Upper lobe of left lung (tissue), 6 donors: ENCODE measurements around the gene KNCN. TPM values are rescaled to one million over a fixed set of nuclear protein-coding genes. Genes with fewer than 3 reads are reported as not detected.

Experiments
- ATAC-seq, 2 donors: fragments of 200-7000 bp; cut with Tn5 transposase; one replicate each; pipeline ENCODE4 v1.9.1; 2022; ENCODE audit warnings: mild to moderate bottlenecking in 2 of 2, moderate library complexity in 2 of 2; ENCODE audit not compliant: low FRiP score in 2 of 2
- DNase-seq, 2 donors: peaks; one replicate each; pipeline ENCODE4 v3.0.0-alpha.2; 2019 to 2020
- H3K27ac ChIP-seq, 4 donors: fragments of 200-600 bp; sonication (generic); one replicate each; pipeline ENCODE4 v1.5.1; 2016 to 2019
- H3K27me3 ChIP-seq, 4 donors: fragments of 200-600 bp; sonication (generic); one replicate each; pipeline ENCODE4 v1.5.1; 2017 to 2019
- H3K36me3 ChIP-seq, 4 donors: fragments of 200-600 bp; sonication (generic); one replicate each; pipeline ENCODE4 v1.5.1; 2016 to 2019
- H3K4me1 ChIP-seq, 4 donors: fragments of 200-600 bp; sonication (generic); one replicate each; pipeline ENCODE4 v1.5.1; 2018 to 2019
- H3K4me3 ChIP-seq, 4 donors: fragments of 200-600 bp; sonication (generic); one replicate each; pipeline ENCODE4 v1.5.1; 2017 to 2019; ENCODE audit warnings: mild to moderate bottlenecking in 2 of 4, moderate library complexity in 1 of 4
- H3K9me3 ChIP-seq, 4 donors: fragments of 200-600 bp; sonication (generic); one replicate each; pipeline ENCODE4 v1.5.1; 2018 to 2019
- EP300 ChIP-seq, 4 donors: sonication (generic); formaldehyde crosslinking; IDR thresholded peaks; one replicate each; pipeline ENCODE4 v1.5.1; 2017; ENCODE audit warnings: antibody characterized with exemption in 4 of 4, control low read depth in 2 of 4
- POLR2A ChIP-seq, 4 donors: fragments of 450-650 bp; IDR thresholded peaks; one replicate each; pipeline ENCODE4 v1.5.1; 2016 to 2017; ENCODE audit warnings: antibody characterized with exemption in 4 of 4, mild to moderate bottlenecking in 2 of 4
- POLR2AphosphoS5 ChIP-seq, 2 donors: sonication (generic); formaldehyde crosslinking; IDR thresholded peaks; one replicate each; pipeline ENCODE4 v1.5.1; 2017; ENCODE audit warnings: antibody characterized with exemption in 2 of 2
- WGBS, 2 donors: methylation state at CpG; one replicate each; pipeline ENCODE4 v1.1.5; 2017 to 2018; 5-methylcytosine and 5-hydroxymethylcytosine counted together
- total RNA-seq, 6 donors: library from RNA; depleted of rRNA in 4 of 6; stranded (reverse); fragments of >200 nt in 4 of 6; gene quantifications; one replicate each; pipeline versions ENCODE4 v1.1.0 to v1.2.1, GENCODE V29; 2016 to 2021
- TF ChIP-seq, protein P1 (sequence below), 6 experiments: fragments of 450-650 bp in 4 of 6; fragments of 200-600 bp in 2 of 6; sonication (generic) in 2 of 6; IDR thresholded peaks; one replicate each; pipeline ENCODE4 v1.5.1; 2016 to 2019; ENCODE audit warnings: antibody characterized with exemption in 6 of 6
- donor health status: DM: no; HTN: no; CAD: no; lungs with moderate emphysema.
- donor health status: DM: no; HTN: yes; CAD: no; lungs with severe emphysema.

The KNCN gene
- total RNA-seq, 6 donors from 2014 or later, result not detected

DNA sequence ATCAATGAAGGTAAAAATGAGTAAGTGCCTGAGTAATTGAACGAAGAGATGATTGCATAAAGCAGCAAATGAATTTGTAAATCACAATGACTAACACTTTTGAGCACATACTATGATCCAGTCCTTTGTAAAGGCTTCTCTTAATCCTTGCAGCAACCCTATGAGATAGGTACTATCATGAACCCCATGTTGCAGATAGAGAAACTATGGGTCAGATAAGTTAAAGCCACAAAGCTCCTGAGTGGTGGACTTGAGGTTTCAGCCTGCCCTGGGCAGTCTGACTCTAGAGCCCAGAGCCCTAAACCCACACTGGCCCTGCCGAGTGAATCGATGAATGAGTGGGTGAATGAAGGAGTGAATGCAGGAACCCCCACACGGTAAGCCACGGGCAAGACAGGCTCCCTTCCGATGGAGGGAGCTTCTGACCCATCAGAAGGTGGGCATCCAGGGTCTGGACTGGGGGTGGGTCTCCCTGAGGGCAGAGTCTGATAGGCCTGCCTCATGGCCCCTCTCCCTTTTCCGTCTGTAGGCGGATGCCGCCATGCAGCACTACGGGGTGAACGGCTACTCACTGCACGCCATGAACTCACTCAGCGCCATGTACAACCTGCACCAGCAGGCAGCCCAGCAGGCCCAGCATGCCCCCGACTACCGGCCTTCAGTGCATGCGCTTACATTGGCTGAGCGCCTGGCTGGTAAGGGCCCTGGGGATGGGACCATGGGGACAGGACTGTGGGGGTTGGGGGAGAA is 44.8 kb downstream of the KNCN start:
- Histone ChIP-seq H3K27ac (no peak overlapping the region), H3K27me3 (no peaks in the 10 kb centered on the region), H3K9me3 (no peaks in the 10 kb centered on the region), H3K4me3 (no peak overlapping the region), H3K36me3 (no peaks in the 10 kb centered on the region), H3K4me1 (no peaks in the 10 kb centered on the region)
- TF ChIP-seq EP300 (IDR thresholded peaks at IDR 0.05), result no peak
- TF ChIP-seq POLR2A (IDR thresholded peaks at IDR 0.05), result no peak
- TF ChIP-seq, protein P1, sequence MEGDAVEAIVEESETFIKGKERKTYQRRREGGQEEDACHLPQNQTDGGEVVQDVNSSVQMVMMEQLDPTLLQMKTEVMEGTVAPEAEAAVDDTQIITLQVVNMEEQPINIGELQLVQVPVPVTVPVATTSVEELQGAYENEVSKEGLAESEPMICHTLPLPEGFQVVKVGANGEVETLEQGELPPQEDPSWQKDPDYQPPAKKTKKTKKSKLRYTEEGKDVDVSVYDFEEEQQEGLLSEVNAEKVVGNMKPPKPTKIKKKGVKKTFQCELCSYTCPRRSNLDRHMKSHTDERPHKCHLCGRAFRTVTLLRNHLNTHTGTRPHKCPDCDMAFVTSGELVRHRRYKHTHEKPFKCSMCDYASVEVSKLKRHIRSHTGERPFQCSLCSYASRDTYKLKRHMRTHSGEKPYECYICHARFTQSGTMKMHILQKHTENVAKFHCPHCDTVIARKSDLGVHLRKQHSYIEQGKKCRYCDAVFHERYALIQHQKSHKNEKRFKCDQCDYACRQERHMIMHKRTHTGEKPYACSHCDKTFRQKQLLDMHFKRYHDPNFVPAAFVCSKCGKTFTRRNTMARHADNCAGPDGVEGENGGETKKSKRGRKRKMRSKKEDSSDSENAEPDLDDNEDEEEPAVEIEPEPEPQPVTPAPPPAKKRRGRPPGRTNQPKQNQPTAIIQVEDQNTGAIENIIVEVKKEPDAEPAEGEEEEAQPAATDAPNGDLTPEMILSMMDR (IDR thresholded peaks at IDR 0.05), result no peak
- TF ChIP-seq POLR2AphosphoS5 (IDR thresholded peaks at IDR 0.05), result no peak
- ATAC-seq, result no peak
- no peak for DNase-seq
- 70 to 83% methylated on average over 10 to 17 of the region's 17 CpGs for WGBS, 2 donors

DNA sequence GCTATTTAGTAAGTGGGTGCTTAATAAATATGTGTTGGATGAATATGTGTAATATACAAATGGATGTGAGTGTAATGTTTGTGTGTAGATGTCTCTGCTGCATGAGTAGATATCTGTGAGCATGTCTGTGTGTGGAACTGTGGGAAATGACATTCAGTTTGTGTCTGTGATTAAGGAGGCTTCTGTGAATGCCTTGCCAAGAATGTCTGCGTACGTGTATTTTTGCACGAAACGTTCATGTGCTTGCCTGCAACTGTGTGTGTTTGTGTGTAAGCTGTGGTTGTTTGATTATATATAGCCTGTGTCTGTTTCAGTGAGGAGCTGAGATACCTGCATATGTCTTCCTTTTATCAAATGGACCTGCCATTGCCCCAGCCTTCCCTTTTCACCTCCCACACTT is 48.0 kb downstream of the KNCN start:
- Histone ChIP-seq H3K9me3 (no peaks in the 10 kb centered on the region), H3K4me1 (no peaks in the 10 kb centered on the region), H3K4me3 (no peak overlapping the region), H3K36me3 (no peaks in the 10 kb centered on the region), H3K27me3 (no peaks in the 10 kb centered on the region), H3K27ac (no peak overlapping the region)
- TF ChIP-seq EP300 (IDR thresholded peaks at IDR 0.05) (no peak), POLR2A (IDR thresholded peaks at IDR 0.05) (no peak), POLR2AphosphoS5 (IDR thresholded peaks at IDR 0.05) (no peak)
- TF ChIP-seq, protein P1 (IDR thresholded peaks at IDR 0.05), result no peak
- DNase-seq (no peak), ATAC-seq (no peak)
- 61 to 82% methylated on average over 4 of the region's 4 CpGs for WGBS, 2 donors

GRCh38 chr1:46501528-46501927 is 49.9 kb downstream of the KNCN start:
- Histone ChIP-seq H3K4me1 (no peaks in the 10 kb centered on the region), H3K9me3 (no peaks in the 10 kb centered on the region), H3K27ac (no peak overlapping the region), H3K4me3 (no peak overlapping the region), H3K27me3 (no peaks in the 10 kb centered on the region), H3K36me3 (no peaks in the 10 kb centered on the region)
- TF ChIP-seq, protein P1 (IDR thresholded peaks at IDR 0.05), result no peak
- TF ChIP-seq EP300 (IDR thresholded peaks at IDR 0.05) (no peak), POLR2A (IDR thresholded peaks at IDR 0.05) (no peak), POLR2AphosphoS5 (IDR thresholded peaks at IDR 0.05) (no peak)
- DNase-seq (no peak), ATAC-seq (no peak)
- 93 to 95% methylated on average over 3 of the region's 3 CpGs for WGBS, 2 donors

GRCh38 chr1:46497665-46498064 is 53.8 kb downstream of the KNCN start:
- Histone ChIP-seq H3K4me3 (no peak overlapping the region), H3K27ac (no peak overlapping the region), H3K27me3 (peaks cover 0 to 20% (median 8%) of the 10 kb centered on the region in 4 donors), H3K9me3 (no peaks in the 10 kb centered on the region), H3K4me1 (no peaks in the 10 kb centered on the region), H3K36me3 (no peaks in the 10 kb centered on the region)
- WGBS, 2 donors, result 92% methylated on average over 18 to 19 of the region's 19 CpGs
- TF ChIP-seq POLR2A (IDR thresholded peaks at IDR 0.05) (no peak), POLR2AphosphoS5 (IDR thresholded peaks at IDR 0.05) (no peak), EP300 (IDR thresholded peaks at IDR 0.05) (no peak)
- TF ChIP-seq, protein P1 (IDR thresholded peaks at IDR 0.05), result no peak
- ATAC-seq (no peak), DNase-seq (peak in 1 of 2 donors; percentile 62)

DNA sequence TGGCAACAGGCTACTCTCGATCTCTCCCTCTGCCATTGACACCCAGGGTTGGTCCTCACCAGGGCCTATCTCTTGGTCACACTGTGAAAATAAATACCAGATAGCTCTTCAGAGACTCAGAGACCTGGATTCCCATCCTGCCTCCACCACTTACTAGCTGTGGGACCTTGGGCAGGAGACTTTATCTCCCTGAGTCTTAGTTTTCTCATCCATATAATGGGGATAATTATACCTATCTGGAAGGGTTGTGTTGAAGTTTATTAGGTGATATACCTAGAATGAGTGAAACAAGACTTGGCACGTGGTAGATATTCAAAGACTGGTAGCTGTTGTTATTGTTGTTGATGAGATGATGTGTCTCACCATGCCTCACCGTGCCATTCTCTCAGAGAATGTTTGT is 54.4 kb downstream of the KNCN start:
- TF ChIP-seq POLR2A (IDR thresholded peaks at IDR 0.05) (no peak), POLR2AphosphoS5 (IDR thresholded peaks at IDR 0.05) (no peak), EP300 (IDR thresholded peaks at IDR 0.05) (no peak)
- TF ChIP-seq, protein P1 (IDR thresholded peaks at IDR 0.05), result no peak
- WGBS, 2 donors, result 73 to 83% methylated on average over 3 of the region's 3 CpGs
- ATAC-seq (no peak), DNase-seq (no peak)
- H3K27me3 ChIP-seq, result peaks cover 0 to 27% (median 11%) of the 10 kb centered on the region in 4 donors
- H3K27ac ChIP-seq, result no peak overlapping the region
- H3K36me3 ChIP-seq, result no peaks in the 10 kb centered on the region
- H3K9me3 ChIP-seq, result no peaks in the 10 kb centered on the region
- H3K4me3 ChIP-seq, result no peak overlapping the region
- H3K4me1 ChIP-seq, result no peaks in the 10 kb centered on the region
